ENCODE measurements around the gene UNG. TPM values are rescaled to one million over a fixed set of nuclear protein-coding genes. Genes with fewer than 3 reads are reported as not detected.
A peak's percentile ranks its signal among the peaks of the same experiment; 100 is the strongest.

Gene UNG
- total and polyA plus RNA-seq, 9 of the 15 experiments (the other 6 are each of a cell fraction or from before 2014, with no cell fraction given): 8.4 to 59.8 (median 41.0) TPM

GRCh38 chr12:109093022-109093918, 4.1 kb upstream of the UNG start, which contains the start of gene ALKBH2 (continued):
- TF ChIP-seq DACH1 (IDR thresholded peaks at IDR 0.05; ENCODE audit: partially characterized antibody) (peak; percentile 28), ZNF212 (CRISPR knock-in tag; IDR thresholded peaks at IDR 0.05) (no peak), AFF1 (IDR thresholded peaks at IDR 0.05; ENCODE audit: low read depth in 1 of 2, partially characterized antibody in 2 of 2) (peak in 1 of 2 experiments; percentile 33), SP1 (CRISPR knock-in tag; IDR thresholded peaks at IDR 0.05) (peak; percentile 87), ETV6 (IDR thresholded peaks at IDR 0.05; ENCODE audit: borderline replicate concordance in 1 of 2, low read depth in 2 of 2, low read length in 1 of 2) (no peak), ETV6 (CRISPR knock-in tag; IDR thresholded peaks at IDR 0.05; ENCODE audit: borderline replicate concordance) (no peak), ZNF12 (CRISPR knock-in tag; IDR thresholded peaks at IDR 0.05) (no peak), SMARCE1 (IDR thresholded peaks at IDR 0.05) (peak; percentile 48), HMGXB4 (CRISPR knock-in tag; IDR thresholded peaks at IDR 0.05) (peak; percentile 79), ATF1 (CRISPR knock-in tag; IDR thresholded peaks at IDR 0.05) (0 out of 2 replicates have a peak, but pooled peaks have one; percentile 36), ATF1 (tag; IDR thresholded peaks at IDR 0.05) (peak; percentile 97), MAX (CRISPR knock-in tag; IDR thresholded peaks at IDR 0.05) (peak; percentile 98), FOXJ2 (tag; IDR thresholded peaks at IDR 0.05) (no peak), TRIM28 (IDR thresholded peaks at IDR 0.05) (peak; percentile 37; the same call in 1 of the 2 replicates), TBL1XR1 (IDR thresholded peaks at IDR 0.05; ENCODE audit: low read length in 2 of 2) (0 out of 4 replicates have a peak, but pooled peaks have one; percentile 53 to 54), HDGF (IDR thresholded peaks at IDR 0.05) (peak; percentile 94), POLR2AphosphoS2 (IDR thresholded peaks at IDR 0.05; ENCODE audit: low read length) (no peak), HMGN3 (IDR thresholded peaks at IDR 0.05; ENCODE audit: borderline replicate concordance, extremely low read depth, insufficient read length, low read depth, low read length) (peak; percentile 57), ETS1 (conservative IDR thresholded peaks at IDR 0.05; ENCODE audit: control insufficient read depth, low read depth, low read length) (peak; percentile 89), TEAD2 (tag; IDR thresholded peaks at IDR 0.05) (no peak), TCFL5 (CRISPR knock-in tag; conservative IDR thresholded peaks at IDR 0.05) (no peak)

Measured in K562 (cell line).